Cardiac fibroblast (primary cell): ENCODE results near the gene NUP98.
"Not testable (repeated sequence)": the region's sequence is repeated elsewhere in the genome, so short reads cannot be mapped to it uniquely, and the experiment has no call there.

Experiments
- DNase-seq, 2 donors: peaks; one replicate each; pipeline versions ENCODE4 v3.0.0 to v3.0.0-alpha.2; 2010; ENCODE audit warnings: low read depth in 2 of 2
- H3K4me3 ChIP-seq, 2 donors: replicated peaks in 1 of 2; 1 replicate in 1 of 2; 2 replicates in 1 of 2; pipeline ENCODE4 v1.5.1; 2011; ENCODE audit warnings: low read depth in 2 of 2, low read length in 2 of 2, mild to moderate bottlenecking in 2 of 2, moderate library complexity in 1 of 2
- TF ChIP-seq, protein P1 (sequence below): IDR thresholded peaks from one replicate; pipeline ENCODE4 v1.5.1; 2011; ENCODE audit warnings: low read depth, mild to moderate bottlenecking, low read length, inconsistent platforms

The NUP98 gene

GRCh38 chr11:3822312-3822711 is 25.0 kb upstream of the NUP98 start:
- DNase-seq, result no peak
- no peak overlapping the region for H3K4me3 ChIP-seq
- TF ChIP-seq, protein P1, sequence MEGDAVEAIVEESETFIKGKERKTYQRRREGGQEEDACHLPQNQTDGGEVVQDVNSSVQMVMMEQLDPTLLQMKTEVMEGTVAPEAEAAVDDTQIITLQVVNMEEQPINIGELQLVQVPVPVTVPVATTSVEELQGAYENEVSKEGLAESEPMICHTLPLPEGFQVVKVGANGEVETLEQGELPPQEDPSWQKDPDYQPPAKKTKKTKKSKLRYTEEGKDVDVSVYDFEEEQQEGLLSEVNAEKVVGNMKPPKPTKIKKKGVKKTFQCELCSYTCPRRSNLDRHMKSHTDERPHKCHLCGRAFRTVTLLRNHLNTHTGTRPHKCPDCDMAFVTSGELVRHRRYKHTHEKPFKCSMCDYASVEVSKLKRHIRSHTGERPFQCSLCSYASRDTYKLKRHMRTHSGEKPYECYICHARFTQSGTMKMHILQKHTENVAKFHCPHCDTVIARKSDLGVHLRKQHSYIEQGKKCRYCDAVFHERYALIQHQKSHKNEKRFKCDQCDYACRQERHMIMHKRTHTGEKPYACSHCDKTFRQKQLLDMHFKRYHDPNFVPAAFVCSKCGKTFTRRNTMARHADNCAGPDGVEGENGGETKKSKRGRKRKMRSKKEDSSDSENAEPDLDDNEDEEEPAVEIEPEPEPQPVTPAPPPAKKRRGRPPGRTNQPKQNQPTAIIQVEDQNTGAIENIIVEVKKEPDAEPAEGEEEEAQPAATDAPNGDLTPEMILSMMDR, result no peak

DNA sequence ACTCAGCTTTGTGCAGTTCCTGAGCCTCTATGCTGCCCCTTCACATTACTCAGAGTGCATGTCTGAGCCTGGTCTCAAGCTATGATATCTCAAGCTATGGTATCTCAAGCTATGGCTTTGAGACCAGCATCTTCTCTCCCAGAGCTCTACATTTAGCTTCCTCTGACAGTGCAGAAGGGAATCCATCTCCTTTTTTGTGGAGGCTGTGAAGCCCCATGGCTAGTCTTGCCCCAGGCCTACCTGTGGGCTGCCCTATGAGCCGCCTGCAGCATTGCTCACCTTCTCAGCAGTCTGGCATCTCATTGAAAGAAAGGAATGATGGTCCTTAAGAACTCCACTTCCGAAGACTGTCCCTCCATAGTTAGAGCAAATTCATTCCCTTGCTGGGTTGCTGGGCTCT is 23.6 kb upstream of the NUP98 start:
- no peak for DNase-seq
- TF ChIP-seq, protein P1, result no peak
- H3K4me3 ChIP-seq, result no peak overlapping the region

DNA sequence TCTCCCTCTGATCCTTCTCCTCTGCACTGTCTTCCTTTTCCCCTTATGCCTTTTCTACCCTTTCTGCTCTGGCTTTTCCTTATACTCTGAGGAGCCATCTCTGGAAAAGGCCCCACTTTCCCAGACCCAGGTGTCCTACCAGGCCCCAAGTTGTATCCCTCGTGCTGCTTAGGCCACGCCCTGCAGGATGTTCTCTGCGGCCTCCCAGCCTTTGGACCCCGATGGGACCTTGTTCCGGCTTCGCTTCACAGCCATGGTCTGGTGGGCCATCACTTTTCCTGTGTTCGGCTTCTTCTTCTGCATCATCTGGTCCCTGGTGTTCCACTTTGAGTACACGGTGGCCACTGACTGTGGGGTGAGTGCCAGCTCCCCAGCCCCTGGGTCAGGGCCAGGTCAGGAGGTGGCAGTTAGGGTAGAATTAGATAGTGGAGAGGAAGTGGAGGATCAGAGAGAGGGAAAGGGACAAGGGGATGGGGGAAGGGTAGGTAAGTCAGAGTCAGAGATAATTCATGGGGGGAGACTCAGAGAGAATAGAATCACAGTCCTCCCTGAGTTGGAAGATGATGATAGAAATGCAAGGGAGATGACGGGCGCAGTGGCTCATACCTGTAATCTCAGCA is 19.9 kb upstream of the NUP98 start:
- DNase-seq, result no peak
- H3K4me3 ChIP-seq, result no peak overlapping the region
- TF ChIP-seq, protein P1, result no peak

GRCh38 chr11:3816673-3817072 is 19.3 kb upstream of the NUP98 start:
- no peak overlapping the region for H3K4me3 ChIP-seq
- TF ChIP-seq, protein P1, result no peak
- no peak for DNase-seq

DNA sequence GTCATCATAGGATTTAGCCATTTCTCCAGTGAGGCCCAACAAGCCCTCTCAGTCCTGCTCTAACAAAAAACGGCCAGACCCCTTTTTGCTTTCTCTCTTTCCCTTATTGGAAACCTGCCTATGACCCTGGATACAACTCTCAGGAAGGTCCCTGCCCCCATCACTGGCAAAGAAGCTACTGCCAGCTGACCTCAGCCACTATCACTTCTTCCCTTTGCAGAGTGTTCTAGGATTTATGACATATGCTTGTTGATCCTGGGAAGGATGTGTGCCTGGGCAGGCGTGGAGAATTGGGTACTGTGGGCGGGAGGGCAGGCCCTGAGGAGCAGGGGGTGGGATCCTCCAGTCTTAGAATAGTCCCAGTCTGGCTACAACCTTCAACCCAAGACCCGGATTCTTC is 18.5 kb upstream of the NUP98 start:
- DNase-seq, result no peak
- no peak overlapping the region for H3K4me3 ChIP-seq

DNA sequence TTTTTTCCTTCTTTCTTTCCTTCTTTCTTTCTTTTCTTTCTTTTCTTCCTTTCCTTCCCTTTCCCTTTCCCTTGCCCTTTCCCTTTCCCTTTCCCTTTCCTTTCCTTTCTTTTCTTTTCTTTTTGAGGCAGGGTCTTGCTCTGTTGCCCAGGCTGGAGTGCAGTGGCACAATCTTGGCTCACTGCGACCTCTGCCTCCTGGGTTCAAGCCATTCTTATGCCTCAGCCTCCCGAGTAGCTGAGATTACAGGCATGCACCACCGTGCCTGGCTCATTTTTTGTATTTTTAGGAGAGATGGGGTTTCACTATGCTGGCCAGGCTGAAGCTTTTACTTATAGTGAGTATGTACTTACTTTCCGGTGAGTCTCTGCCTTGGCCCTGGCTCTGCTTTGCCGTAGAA is 17.5 kb upstream of the NUP98 start:
- not testable (repeated sequence) for DNase-seq, H3K4me3 ChIP-seq

More for the DNA sequence above, 18.5 kb upstream of the NUP98 start:
- TF ChIP-seq, protein P1, result no peak

- TF ChIP-seq, protein P1, result no peak
- H3K4me3 ChIP-seq, result no peak overlapping the region
- no peak for DNase-seq
Observed at GRCh38 chr11:3810951-3811350, 13.6 kb upstream of the NUP98 start.
